NCI-H146 (cell line): ENCODE measurements around the gene PRKAG2.

Experiments
- DNase-seq: peaks from one replicate; lab custom pipeline; 2025; lab: John Stamatoyannopoulos, UW

The PRKAG2 gene

DNA sequence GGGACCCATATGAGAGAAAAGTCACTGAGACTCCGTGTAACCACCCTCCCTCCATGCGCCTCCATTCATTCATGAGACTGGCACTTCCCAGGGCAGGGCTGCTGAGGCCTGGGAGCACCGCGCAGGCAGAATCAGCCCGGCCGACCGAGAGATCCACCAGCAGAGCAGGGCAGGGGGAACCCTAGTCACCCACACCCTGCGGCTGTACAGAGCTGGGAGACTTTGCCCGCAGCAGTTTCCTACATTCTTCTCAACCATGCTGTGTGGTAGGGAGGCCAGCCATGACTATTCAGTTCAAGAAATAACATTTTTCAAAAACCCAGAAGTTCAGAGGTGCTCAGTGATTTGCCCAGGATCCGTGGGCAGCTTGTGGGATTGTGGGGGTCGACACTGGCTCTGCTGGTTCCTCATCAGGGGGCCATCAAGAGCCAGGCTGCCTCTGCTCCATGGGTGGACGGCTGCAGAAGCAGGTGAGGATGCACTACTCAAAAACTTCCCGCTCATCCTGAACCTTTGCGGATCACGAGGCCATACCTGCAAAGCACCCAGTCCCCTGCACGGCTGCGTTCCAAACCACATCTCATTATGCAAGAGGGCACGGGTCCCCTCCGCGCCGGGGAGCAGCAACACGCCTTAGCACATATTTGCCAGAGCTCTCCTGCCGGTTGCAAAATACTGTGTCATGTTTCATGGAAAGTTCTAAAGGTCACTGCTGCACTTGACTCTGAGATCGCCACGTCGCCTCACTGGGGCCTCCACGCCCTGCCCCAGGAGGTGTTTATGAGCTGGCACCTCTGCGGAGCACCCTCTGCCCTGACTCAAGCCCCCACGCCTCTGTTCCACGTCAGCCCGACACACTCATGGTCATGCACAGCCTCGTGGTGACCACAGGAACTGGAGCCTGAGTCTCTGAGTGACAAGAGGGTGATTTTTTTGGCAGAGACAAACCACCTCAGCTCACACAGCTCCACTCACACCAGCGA lies 132.0 kb downstream of the PRKAG2 start:
- peak; percentile 6 for DNase-seq

DNA sequence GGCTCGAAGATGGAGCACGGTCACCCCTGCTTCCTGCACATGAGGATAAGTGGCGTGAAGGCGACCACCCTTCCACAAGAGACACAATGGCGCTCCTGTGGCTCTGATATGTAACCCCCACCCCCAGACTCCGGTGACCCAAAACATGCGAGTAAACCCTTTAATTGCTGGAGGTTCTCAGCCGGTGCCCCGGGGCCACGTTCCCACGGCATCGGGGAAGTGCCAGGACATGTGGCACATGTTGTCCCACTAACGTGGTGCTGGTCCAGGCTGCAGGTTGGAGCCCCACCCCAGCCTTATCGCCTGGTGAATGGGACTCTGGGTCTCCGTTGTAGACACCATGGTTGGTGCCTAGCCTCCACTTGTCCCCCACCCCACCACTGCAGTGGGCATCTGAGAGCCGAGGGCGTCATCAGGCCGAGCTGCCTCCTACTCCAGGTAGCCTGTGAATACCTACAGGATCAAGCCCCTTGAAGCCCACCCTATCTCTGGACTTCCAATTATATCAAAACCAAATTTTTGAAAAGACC lies 132.8 kb downstream of the PRKAG2 start:
- no peak for DNase-seq

DNA sequence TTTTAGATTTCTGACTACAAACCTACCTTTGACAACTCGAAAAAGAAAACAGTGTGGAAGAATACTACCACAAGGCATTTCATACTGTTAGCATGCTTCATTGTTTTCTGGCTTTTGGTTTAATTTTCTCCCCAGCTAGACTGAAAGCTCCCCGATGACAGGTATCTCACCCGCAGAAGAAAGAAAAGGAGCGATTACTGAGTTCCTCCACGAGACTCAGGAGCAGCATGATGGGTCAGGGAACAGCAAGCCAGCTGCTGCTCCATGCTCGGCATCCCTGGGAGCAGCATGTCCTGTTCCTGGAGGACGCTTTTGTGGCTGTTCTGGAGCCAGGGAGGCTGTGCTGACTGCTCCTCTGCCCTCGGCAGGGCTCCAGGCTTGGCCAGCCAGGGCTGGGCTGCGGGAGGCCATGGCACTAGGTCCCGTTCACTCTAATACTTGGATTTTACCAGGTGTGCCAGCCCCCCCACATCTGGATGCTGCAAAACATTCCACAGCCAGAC lies 133.4 kb downstream of the PRKAG2 start:
- no peak for DNase-seq

DNA sequence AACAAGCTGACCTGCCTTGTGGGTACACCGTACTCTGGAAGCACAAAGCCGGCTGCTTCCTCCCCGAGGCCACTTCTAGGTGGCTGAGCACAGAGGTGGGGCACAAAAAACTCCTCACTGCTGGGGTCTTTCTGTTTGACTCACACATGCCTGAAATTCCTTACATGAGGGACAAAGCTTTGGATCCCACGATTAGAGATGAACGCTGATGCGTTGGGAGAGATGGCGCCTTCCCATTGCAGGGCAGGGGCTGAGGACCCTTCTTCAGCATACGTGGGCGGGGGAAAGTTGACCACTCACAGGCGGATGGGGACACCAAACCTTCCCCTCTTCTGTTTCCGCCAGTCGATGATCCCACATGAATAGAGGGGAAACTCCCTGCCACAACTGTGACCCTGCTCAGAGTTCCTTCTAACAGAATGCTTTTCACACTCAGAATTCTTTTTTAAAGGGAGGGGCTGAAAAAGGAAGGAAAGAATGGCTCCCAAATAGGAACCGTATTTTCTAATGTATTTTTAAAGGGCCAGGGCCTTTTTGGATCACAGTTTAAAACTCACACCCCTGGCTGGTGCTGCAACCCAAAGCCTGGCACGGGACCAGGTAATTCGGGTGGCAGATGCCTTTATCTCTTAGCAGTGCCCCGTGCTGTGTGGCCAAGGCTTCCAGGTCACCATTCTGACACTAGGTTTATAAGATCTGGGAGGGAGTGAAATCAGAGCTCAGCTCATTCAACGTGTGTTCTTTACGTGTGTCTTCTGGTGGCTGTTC lies 134.0 kb downstream of the PRKAG2 start:
- no peak for DNase-seq

DNA sequence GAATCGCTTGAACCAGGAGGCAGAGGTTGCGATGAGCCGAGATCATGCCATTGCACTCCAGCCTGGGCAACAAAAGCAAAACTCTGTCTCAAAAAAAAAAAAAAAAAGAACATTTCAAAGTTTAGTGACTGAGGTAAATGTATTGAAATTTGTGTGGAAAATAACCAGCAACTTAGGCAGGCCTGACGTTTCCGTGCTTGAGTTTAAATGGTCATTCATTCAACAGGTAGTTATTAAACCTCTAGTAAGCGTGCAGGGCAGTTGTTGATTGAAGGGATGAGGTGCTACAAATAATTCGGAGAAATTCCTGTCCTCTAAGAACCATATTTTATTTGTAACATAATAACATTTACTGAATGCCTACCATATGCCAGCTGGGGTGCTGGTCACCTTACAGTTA lies 135.3 kb downstream of the PRKAG2 start:
- no peak for DNase-seq

DNA sequence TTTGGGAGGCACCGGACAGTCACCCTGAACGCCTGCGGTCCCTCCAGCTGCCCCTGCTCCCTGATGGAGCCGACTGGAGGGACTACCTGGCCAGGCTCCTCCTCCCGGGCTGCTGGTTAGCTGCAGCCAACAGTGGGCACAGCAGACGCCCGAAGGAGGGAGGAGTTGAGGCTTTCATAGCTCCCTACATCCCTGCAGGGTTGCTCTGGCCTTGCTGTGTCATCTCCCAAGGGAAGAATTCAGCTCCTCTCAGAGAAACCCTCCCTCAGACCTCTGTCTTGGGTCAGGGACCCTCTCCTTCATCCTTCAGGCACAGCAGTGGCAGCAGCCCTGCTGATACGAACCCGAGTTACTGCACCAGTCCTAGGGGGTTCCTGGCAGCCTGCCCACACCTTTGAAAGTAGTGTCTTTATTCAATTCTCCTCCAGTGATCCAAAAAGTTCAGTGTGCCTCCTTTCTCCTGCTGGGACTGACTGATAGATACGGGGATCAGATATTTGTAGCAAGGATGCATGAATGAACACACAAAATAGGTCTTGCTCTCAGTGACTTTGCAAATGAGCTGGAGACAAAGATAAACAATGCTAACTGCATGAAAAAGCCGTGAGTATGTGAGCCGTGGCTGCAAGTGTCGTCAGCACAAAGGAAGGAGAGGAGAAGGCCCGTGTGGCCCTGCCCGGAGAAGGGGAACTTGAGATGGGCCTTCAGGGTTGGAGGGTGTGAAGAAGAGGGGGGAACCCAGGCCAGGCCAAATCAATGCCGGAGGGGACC lies 136.6 kb downstream of the PRKAG2 start:
- DNase-seq = peak; percentile 15

DNA sequence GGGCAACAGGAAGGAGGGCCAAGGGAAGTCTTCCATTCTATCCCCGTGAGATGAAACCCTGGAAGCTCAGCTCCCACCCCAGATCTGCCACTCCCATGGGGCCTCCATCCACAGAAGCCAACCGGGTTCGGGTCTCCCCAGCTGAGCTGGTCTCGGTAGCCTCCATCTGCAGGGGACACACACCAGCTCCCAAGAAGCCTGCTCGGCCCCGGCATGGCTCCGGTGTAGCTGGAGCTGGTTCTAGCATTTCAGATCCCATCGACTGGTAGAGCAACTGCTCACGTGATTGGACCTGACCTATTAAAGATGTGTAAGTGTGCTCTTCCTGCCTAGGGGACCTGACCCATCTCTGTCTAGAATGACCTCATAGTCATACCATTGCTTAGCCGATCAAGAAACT lies 138.0 kb downstream of the PRKAG2 start:
- DNase-seq = no peak

DNA sequence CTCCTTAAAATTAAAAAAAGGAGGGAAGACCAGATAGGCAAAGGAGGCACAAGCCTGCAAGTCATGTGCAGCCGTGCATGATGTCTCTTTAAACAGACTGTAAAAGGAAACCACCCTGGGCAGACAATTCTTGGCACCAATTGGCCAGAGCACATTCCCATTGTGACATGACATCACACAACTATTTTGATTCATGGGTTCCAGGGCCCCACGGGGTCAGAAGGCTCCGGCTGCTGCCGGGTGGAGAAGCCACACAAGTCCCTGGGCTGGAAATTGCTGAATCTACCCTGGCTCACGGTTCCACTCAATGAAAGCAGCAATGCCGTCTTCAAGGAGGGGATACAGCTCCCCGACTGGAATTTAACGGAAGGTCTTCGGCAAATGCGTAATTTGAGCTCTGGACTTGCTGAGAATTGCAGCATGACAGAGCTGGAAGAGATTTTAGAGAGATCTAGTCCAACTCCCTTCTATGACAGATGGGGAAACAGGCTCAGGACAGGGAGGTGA lies 140.5 kb downstream of the PRKAG2 start:
- peak; percentile 79 for DNase-seq

DNA sequence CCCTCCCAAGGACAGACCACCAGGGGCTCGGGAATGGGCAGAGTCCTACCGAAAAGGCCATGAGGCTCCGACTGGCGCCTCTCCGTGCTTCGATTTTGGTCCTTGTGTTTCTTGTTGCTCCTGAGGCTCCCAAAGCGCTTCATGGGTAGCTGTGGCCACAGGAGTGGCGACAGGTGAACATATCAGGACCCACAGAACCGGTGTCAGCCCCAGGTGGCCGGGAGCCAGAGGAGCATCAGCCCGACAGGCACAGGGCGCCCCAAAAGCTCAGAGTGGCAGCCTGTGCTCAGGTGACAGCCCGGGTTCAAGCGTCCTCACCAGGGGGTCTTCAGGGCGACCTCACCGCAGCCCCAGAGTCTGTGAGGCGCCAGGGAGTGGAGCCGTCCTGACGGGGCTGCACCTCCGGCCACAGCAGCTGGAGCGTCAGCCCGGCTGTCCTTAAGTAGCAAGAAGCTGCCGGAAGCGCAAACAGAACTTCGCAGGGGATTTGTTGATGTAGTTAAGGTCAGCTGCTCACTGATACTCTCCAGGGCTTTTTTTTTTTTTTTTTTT lies 141.0 kb downstream of the PRKAG2 start:
- peak; percentile 79 for DNase-seq

DNA sequence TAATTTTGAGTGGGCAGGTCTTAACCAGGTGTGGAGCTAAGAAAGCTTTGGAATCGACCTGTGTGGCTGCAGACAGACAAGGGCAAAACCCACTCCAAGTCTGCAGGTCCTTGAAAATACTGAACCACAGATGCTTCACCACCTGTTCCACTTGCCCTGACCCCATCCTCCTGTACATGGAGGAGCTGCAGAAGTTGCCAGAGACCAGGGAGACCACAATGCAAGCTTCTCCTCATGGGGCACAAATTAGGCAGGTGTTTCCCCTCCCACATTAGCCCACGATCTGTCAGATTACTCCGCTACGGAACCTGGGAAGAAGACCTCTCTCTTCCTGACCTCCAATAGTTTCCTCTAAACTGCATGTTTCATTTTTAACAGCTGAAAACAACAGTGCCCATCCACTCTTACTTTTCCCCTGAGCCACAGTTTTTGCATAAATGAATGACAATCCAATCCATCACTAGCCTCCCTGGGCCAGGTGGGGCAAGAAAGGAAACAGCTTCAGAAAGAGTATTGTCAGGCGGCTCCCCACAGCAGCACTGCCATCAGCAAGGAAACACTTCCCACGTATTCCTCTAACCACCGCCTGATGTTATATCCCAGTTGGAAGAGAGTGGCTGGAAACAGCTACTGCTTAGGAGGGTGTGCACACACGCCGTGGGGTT lies 141.6 kb downstream of the PRKAG2 start:
- no peak for DNase-seq

DNA sequence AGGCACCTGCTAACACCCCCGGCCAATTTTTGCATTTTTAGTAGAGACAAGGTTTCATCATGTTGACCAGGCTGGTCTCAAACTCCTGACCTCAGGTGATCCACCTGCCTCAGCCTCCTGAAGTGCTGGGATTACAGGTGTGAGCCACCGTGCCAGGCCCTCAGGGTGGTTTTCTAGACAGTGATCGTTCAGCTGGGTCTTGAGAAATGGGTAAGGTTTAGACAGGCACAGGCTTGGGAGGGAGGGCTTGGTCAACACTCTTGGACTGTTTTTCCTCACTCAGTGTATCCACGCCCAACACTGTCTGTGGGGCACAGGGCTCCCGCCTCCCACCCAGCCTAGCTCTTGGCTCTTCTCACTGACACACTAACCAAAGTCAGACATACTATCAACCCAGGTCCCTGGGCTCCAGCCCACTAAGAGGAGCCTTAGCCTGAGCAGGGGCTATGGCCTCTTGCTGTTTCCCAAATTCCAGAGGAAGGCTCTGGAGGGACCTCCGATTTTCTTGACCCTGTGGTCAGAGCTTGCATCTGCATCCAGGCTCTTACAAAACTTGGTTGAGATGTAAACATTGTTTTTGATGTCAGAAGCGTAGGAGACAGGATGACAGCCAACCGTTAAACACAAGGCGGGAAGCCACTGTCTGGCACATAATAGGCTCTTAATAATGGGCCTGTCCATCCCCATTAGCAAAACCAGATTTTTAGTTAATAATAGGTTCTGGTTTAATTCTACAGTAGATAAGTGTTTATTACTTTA lies 143.9 kb downstream of the PRKAG2 start:
- no peak for DNase-seq

DNA sequence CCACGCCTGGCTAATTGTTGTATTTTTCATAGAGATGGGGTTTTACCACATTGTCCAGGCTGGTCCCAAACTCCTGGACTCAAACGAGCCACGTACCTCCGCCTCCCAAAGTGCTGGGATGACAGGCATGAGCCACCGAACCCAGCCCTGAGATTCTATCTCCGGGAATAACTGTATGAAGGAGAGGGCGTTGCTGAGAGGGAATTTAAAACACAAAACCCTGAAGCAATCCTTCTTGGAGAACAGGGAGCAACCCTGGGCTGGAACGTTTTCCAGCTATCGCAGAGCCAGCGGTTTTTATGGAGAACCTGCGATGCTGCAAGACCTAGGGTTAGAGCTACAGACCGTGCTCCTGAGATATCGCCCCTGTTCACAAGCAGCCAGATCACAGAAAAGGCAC lies 144.6 kb downstream of the PRKAG2 start:
- no peak for DNase-seq

DNA sequence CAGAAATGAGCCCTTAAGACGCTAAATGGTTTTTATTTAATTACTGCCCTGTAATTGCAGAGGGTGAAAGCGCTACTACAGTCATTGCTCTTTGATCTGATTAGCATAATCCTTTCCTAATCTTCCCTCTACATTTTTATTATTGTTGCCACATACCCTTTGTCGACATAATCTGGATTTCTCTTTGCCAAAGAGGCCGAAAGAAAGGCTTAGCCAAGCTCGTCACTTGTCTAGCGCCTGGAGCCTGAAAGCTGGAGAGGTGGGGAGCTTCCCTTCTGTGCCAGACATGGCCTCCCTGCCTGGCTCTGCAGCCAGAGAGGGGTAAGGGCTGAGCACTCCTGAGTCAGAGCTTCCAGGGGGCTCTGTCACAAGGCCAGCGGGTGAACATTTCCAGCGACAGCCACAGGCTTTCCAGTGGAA lies 145.9 kb downstream of the PRKAG2 start:
- no peak for DNase-seq

DNA sequence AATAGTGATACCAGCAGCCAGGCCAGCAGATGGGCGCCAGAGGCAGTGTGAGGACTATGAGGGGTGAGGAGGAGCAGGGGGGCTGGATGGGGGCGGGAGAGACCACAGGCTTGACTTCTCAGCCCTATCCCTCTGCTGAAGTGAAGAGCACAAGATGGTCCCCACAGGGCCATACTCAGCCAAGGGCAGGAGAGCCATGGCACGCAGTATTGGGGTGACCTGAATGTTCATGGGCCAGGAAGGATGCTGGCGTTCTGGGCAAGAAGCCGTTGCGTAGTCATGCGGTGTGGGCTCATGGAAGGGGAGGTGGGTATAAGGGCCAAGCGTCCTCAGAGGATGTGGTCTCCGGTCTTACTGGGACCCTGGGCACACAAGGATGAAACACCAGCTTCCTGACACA lies 146.3 kb downstream of the PRKAG2 start:
- DNase-seq = no peak

DNA sequence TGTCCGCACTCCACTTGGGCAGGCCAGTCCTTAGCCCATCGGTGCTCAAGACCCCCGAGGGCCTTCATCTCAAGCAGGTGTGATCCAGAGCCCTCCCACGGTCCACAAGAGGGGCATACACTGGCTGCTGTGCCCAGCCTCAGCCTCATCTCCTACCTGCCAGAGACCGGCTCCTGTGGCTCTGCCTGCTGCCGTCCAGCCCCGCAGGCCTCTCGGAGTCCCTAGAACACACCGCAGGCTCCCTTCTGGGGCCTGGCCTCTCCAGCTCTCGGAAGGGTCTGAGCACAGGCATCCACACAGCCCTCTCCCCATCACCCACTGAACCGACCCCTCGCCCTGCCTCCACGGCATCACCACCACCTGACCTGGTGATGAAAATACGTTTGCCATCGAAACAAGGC lies 147.4 kb downstream of the PRKAG2 start:
- no peak for DNase-seq

DNA sequence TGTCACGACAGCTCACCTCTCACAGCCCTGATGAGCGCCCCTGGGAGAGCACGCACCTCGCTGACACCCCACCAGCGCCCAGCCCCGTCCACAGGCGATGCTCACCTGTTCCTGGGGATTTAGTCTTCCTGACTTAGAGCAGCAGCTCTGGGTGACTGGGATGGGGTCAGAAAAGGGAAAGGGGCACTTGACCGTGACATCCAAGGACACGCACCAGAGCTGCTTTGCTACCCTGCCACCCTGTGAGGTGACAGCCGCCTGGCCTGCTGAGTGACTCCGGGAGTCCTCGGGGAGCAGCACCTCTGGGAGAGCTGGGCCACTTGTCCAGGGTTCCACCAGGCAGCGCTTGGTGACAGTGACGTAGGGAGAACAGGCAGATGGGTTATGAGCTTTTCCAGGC lies 148.2 kb downstream of the PRKAG2 start:
- DNase-seq = no peak

DNA sequence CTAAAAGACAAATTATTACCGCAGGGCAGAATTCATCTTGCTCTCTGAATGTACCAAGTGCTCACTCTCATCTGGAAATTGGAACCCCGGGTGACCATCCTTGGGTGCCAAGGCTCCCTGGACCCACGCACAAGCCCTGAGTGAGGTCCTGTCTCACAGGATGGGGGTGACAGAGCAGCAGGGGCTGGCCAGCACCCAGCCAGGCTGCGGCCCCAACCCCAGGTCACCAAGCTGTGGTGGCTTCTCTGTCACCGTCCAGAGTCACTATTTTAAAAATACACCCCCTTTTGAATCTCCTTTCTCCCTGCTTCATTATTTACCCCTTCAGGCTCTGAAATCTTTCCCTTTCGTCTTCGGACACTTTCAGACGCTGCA lies 148.6 kb downstream of the PRKAG2 start:
- DNase-seq = no peak

DNA sequence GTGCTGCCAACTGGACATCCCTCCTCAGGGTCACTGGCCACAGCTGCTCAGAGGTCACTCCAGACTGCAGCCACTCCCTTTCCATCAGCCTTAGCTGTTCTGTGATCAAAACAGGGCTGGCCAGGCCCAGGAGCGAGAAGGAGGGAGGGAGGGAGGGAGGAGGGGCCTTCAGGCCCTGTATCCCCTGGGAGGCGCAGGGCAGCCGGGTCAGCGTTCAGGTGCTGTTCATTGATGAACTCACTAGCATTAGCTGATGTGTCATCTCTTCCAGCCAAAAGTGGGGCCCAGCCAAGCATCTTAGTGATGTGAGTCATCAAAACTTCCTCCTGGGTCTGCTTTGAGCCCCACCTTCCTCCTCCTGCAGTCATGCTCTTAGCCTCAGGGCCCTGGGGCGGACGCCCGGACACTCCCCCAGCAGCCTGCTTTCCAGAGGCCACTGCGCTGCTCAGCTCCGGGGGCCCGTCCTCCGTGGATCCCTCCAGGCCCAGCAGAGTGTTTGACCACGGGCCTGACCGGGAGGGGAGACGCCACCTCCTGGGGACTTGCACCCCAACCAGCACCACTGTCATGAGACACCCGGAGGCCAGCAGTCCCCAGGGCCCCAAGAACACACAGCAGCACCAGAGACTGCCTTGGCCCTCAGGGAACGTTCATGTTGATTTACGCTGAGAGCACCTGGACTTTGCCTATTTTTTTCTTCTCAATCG lies 149.2 kb downstream of the PRKAG2 start:
- no peak for DNase-seq
